K562 (cell line): ENCODE results near the gene UFSP2. TPM values are rescaled to one million over a fixed set of nuclear protein-coding genes. Genes with fewer than 3 reads are reported as not detected.

Experiments used
- ATF7 ChIP-seq: fragments of 450-650 bp; IDR thresholded peaks from 2 replicates; pipeline ENCODE4 v1.7.1; 2014; ENCODE audit warnings: mild to moderate bottlenecking, moderate library complexity
- CHD4 ChIP-seq: fragments of 200-600 bp; sonication (generic); IDR thresholded peaks from 3 replicates; pipeline ENCODE4 v1.6.1; 2012; ENCODE audit warnings: low read depth, mild to moderate bottlenecking, mixed read lengths, low read length, inconsistent platforms; ENCODE audit not compliant: insufficient read depth, insufficient replicate concordance, poor library complexity, severe bottlenecking
- E2F5 ChIP-seq: sonication (generic); formaldehyde crosslinking; IDR thresholded peaks from 2 replicates; pipeline ENCODE4 v1.8.0; 2022; ENCODE audit warnings: mild to moderate bottlenecking, missing genetic modification reagents
- GABPA ChIP-seq: fragments of 200-800 bp; sonication (Bioruptor generic); conservative IDR thresholded peaks from 2 replicates; pipeline ENCODE4 v1.6.1; 2016; ENCODE audit warnings: low read depth, missing genetic modification characterization, missing compliant biosample characterization
- GTF2F1 ChIP-seq: IDR thresholded peaks from 2 replicates; pipeline ENCODE4 v1.6.1; 2011; ENCODE audit warnings: low read depth, low read length, improper control_type of control experiment
- ILF3 ChIP-seq: fragments of 450-650 bp; IDR thresholded peaks from 2 replicates; pipeline ENCODE4 v1.6.1; 2018; ENCODE audit warnings: antibody characterized with exemption, mild to moderate bottlenecking, moderate library complexity, borderline replicate concordance
- JUND ChIP-seq, 2 experiments: IDR thresholded peaks; 2 replicates in 1 of 2; 3 replicates in 1 of 2; pipeline ENCODE4 v1.6.1; 2011; ENCODE audit warnings: borderline replicate concordance in 2 of 2, low read depth in 2 of 2, low read length in 2 of 2, improper control_type of control experiment in 1 of 2, missing biosample characterization in 1 of 2, missing genetic modification characterization in 1 of 2, missing genetic modification reagents in 1 of 2
- POU5F1 ChIP-seq: fragments of 150-350 bp; IDR thresholded peaks from 2 replicates; pipeline ENCODE4 v1.6.1; 2014; ENCODE audit warnings: borderline replicate concordance, low read length, low read depth, mild to moderate bottlenecking; ENCODE audit not compliant: partially characterized antibody
- SLC30A9 ChIP-seq: fragments of 250-450 bp; sonication (Bioruptor Pico); IDR thresholded peaks from 2 replicates; pipeline ENCODE4 v1.8.0; 2022; ENCODE audit warnings: mild to moderate bottlenecking, moderate library complexity
- SREBF2 ChIP-seq: sonication (generic); formaldehyde crosslinking; IDR thresholded peaks from 2 replicates; pipeline ENCODE4 v1.4.0; 2020; ENCODE audit warnings: mild to moderate bottlenecking, missing genetic modification reagents
- SRSF9 ChIP-seq: fragments of 200-400 bp; formaldehyde crosslinking; IDR thresholded peaks from 2 replicates; pipeline ENCODE4 v1.6.1; 2017; ENCODE audit warnings: low read depth, low read length, borderline replicate concordance
- ZNF695 ChIP-seq: fragments of 450-650 bp; formaldehyde crosslinking; IDR thresholded peaks from 2 replicates; pipeline ENCODE4 v1.4.0; 2020; ENCODE audit warnings: mild to moderate bottlenecking, moderate library complexity
- polyA plus RNA-seq, 8 experiments: library from polyadenylated mRNA; depleted of rRNA in 4 of 8; stranded (reverse) in 5 of 8; unstranded in 3 of 8; fragments of >200 nt; fragmentation: Nextera tagmentation in 2 of 8; fragmentation: Illumina TruSeq in 1 of 8; extraction: Ambion mirVana in 2 of 8; extraction: Trizol in 1 of 8; gene quantifications; 2 replicates each; pipeline versions ENCODE4 v1.2.1 to v1.2.3, GENCODE V29; 2011 to 2014; ENCODE audit warnings: inconsistent platforms in 1 of 8, missing spikeins in 1 of 8
- total RNA-seq, 7 experiments: library from RNA; depleted of rRNA in 6 of 7; stranded (reverse); fragments of >200 nt in 6 of 7; fragmentation: Illumina TruSeq in 2 of 7; extraction: Trizol in 2 of 7; gene quantifications; 2 replicates each; pipeline versions ENCODE4 v1.2.1 to v1.2.3, GENCODE V29; 2011 to 2021; ENCODE audit warnings: low replicate concordance in 1 of 7
- TF ChIP-seq, protein P1 (sequence below): fragments of 250-450 bp; sonication (Bioruptor Pico); IDR thresholded peaks from 2 replicates; pipeline ENCODE4 v1.9.0; 2021; ENCODE audit warnings: mild to moderate bottlenecking, inconsistent platforms
- TF ChIP-seq, protein P2 (sequence below): fragments of 250-450 bp; sonication (Bioruptor Pico); IDR thresholded peaks from 2 replicates; pipeline ENCODE4 v1.4.0; 2020; ENCODE audit warnings: borderline replicate concordance
- TF ChIP-seq, protein P3 (sequence below): sonication (generic); formaldehyde crosslinking; IDR thresholded peaks from 2 replicates; pipeline ENCODE4 v1.8.1; 2023; ENCODE audit warnings: mild to moderate bottlenecking, missing genetic modification reagents
- TF ChIP-seq, protein P4 (sequence below), 2 experiments: fragments of 450-650 bp in 1 of 2; sonication (generic) in 1 of 2; formaldehyde crosslinking in 1 of 2; IDR thresholded peaks in 1 of 2; conservative IDR thresholded peaks in 1 of 2; 2 replicates each; pipeline versions ENCODE4 v1.6.1 to v1.8.1; 2016 to 2023; ENCODE audit warnings: mild to moderate bottlenecking in 2 of 2, moderate library complexity in 2 of 2, inconsistent platforms in 1 of 2, missing genetic modification reagents in 1 of 2

Gene UFSP2
- total and polyA plus RNA-seq, 9 of the 15 experiments (the other 6 are each of a cell fraction or from before 2014, with no cell fraction given): 20.1 to 55.8 (median 26.6) TPM

- TF ChIP-seq, protein P1, sequence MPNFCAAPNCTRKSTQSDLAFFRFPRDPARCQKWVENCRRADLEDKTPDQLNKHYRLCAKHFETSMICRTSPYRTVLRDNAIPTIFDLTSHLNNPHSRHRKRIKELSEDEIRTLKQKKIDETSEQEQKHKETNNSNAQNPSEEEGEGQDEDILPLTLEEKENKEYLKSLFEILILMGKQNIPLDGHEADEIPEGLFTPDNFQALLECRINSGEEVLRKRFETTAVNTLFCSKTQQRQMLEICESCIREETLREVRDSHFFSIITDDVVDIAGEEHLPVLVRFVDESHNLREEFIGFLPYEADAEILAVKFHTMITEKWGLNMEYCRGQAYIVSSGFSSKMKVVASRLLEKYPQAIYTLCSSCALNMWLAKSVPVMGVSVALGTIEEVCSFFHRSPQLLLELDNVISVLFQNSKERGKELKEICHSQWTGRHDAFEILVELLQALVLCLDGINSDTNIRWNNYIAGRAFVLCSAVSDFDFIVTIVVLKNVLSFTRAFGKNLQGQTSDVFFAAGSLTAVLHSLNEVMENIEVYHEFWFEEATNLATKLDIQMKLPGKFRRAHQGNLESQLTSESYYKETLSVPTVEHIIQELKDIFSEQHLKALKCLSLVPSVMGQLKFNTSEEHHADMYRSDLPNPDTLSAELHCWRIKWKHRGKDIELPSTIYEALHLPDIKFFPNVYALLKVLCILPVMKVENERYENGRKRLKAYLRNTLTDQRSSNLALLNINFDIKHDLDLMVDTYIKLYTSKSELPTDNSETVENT (CRISPR knock-in tag): peak; percentile 55; the same call in 1 of the 2 replicates
- TF ChIP-seq, protein P2, sequence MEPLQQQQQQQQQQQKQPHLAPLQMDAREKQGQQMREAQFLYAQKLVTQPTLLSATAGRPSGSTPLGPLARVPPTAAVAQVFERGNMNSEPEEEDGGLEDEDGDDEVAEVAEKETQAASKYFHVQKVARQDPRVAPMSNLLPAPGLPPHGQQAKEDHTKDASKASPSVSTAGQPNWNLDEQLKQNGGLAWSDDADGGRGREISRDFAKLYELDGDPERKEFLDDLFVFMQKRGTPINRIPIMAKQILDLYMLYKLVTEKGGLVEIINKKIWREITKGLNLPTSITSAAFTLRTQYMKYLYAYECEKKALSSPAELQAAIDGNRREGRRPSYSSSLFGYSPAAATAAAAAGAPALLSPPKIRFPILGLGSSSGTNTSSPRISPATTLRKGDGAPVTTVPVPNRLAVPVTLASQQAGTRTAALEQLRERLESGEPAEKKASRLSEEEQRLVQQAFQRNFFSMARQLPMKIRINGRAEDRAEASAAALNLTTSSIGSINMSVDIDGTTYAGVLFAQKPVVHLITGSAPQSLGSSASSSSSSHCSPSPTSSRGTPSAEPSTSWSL (CRISPR knock-in tag): no peak
- TF ChIP-seq JUND (IDR thresholded peaks at IDR 0.05; ENCODE audit: borderline replicate concordance, low read depth, low read length) (no peak), JUND (tag; IDR thresholded peaks at IDR 0.05; ENCODE audit: borderline replicate concordance, low read depth, low read length) (no peak), E2F5 (CRISPR knock-in tag) (no peak), SLC30A9 (CRISPR knock-in tag) (no peak), ZNF695 (CRISPR knock-in tag) (no peak), GABPA (tag) (no peak), GTF2F1 (no peak), CHD4 (no peak), POU5F1 (no peak), SREBF2 (CRISPR knock-in tag) (no peak), ATF7 (0 out of 2 replicates have a peak, but pooled peaks have one; percentile 11), SRSF9 (no peak), ILF3 (no peak; the same call in 1 of the 2 replicates)
- TF ChIP-seq, protein P3, sequence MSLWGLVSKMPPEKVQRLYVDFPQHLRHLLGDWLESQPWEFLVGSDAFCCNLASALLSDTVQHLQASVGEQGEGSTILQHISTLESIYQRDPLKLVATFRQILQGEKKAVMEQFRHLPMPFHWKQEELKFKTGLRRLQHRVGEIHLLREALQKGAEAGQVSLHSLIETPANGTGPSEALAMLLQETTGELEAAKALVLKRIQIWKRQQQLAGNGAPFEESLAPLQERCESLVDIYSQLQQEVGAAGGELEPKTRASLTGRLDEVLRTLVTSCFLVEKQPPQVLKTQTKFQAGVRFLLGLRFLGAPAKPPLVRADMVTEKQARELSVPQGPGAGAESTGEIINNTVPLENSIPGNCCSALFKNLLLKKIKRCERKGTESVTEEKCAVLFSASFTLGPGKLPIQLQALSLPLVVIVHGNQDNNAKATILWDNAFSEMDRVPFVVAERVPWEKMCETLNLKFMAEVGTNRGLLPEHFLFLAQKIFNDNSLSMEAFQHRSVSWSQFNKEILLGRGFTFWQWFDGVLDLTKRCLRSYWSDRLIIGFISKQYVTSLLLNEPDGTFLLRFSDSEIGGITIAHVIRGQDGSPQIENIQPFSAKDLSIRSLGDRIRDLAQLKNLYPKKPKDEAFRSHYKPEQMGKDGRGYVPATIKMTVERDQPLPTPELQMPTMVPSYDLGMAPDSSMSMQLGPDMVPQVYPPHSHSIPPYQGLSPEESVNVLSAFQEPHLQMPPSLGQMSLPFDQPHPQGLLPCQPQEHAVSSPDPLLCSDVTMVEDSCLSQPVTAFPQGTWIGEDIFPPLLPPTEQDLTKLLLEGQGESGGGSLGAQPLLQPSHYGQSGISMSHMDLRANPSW (CRISPR knock-in tag): no peak
- TF ChIP-seq, protein P4, sequence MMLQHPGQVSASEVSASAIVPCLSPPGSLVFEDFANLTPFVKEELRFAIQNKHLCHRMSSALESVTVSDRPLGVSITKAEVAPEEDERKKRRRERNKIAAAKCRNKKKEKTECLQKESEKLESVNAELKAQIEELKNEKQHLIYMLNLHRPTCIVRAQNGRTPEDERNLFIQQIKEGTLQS (IDR thresholded peaks at IDR 0.05): no peak
- TF ChIP-seq, protein P4 (CRISPR knock-in tag; conservative IDR thresholded peaks at IDR 0.05): no peak
Observed at GRCh38 chr4:185471235-185472102, 45.7 kb upstream of the UFSP2 start, which contains the start of gene CCDC110 (continued).
